Fibroblast of lung (primary cell): ENCODE measurements around the gene PYGO2.

ENCODE experiments used
- EZH2 ChIP-seq: IDR thresholded peaks from 2 replicates; pipeline ENCODE4 v1.5.1; 2012; ENCODE audit warnings: low read length, control low read depth, mild to moderate bottlenecking; ENCODE audit errors: missing control alignments
- TF ChIP-seq, protein P1 (sequence below), 2 donors: IDR thresholded peaks in 1 of 2; conservative IDR thresholded peaks in 1 of 2; 1 replicate in 1 of 2; 2 replicates in 1 of 2; pipeline ENCODE4 v1.5.1; 2011 to 2012; ENCODE audit warnings: low read length in 2 of 2, control low read depth in 1 of 2, inconsistent platforms in 1 of 2, low read depth in 1 of 2, mild to moderate bottlenecking in 1 of 2

DNA sequence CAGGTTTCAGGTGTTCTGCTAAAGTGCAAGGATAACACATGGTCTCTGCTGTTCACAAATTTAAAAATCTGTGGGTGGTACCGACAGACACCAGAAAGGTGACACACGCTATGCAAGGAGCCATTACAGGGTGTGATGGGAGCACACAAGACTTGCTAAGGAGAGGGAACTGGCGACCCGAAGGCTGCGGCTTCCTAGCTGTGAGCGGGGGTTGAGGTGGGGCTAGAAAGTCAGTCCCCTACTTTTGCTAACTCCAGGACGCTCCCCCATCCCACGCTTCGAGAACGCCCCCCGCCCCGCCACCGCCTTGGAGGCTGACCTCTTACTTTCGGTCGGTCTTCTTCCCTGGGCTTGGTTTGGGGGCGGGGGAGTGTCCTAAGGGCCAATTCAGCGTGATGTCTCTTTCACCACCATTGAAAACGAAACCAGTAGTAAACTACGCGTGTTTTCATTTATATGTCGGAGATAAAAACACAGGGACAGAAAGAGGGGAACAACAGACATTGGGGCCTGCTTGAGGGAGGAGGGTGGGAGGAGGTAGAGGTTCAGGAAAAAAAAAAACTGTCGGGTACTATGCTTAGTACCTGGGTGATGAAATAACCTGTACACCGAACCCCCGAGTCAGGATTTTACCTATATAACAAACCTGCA, 14.0 kb upstream of the PYGO2 start:
- no peak for TF ChIP-seq EZH2
- TF ChIP-seq, protein P1, sequence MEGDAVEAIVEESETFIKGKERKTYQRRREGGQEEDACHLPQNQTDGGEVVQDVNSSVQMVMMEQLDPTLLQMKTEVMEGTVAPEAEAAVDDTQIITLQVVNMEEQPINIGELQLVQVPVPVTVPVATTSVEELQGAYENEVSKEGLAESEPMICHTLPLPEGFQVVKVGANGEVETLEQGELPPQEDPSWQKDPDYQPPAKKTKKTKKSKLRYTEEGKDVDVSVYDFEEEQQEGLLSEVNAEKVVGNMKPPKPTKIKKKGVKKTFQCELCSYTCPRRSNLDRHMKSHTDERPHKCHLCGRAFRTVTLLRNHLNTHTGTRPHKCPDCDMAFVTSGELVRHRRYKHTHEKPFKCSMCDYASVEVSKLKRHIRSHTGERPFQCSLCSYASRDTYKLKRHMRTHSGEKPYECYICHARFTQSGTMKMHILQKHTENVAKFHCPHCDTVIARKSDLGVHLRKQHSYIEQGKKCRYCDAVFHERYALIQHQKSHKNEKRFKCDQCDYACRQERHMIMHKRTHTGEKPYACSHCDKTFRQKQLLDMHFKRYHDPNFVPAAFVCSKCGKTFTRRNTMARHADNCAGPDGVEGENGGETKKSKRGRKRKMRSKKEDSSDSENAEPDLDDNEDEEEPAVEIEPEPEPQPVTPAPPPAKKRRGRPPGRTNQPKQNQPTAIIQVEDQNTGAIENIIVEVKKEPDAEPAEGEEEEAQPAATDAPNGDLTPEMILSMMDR (conservative IDR thresholded peaks at IDR 0.05 in 1 of 2, IDR thresholded peaks at IDR 0.05 in 1 of 2; ENCODE audit: low read depth in 1 of 2, low read length in 2 of 2), result no peak
